Muscle layer of colon (tissue), 2 donors: ENCODE measurements around the gene NSMCE4A.
"Not testable (repeated sequence)": the region's sequence is repeated elsewhere in the genome, so short reads cannot be mapped to it uniquely, and the experiment has no call there.

ENCODE experiments used
- H3K27ac ChIP-seq: one replicate; pipeline ENCODE4 v1.7.0; 2013; ENCODE audit warnings: low read depth, mild to moderate bottlenecking, low read length, moderate library complexity
- H3K27me3 ChIP-seq, 2 donors: one replicate each; pipeline ENCODE4 v1.7.0; 2013; ENCODE audit warnings: low read length in 2 of 2, mild to moderate bottlenecking in 2 of 2; ENCODE audit not compliant: insufficient read depth in 2 of 2, control insufficient read depth in 1 of 2
- H3K36me3 ChIP-seq: one replicate; pipeline ENCODE4 v1.7.0; 2013; ENCODE audit warnings: mild to moderate bottlenecking, low read length; ENCODE audit not compliant: insufficient read depth
- H3K4me1 ChIP-seq: one replicate; pipeline ENCODE4 v1.7.0; 2013; ENCODE audit warnings: mild to moderate bottlenecking, low read length; ENCODE audit not compliant: insufficient read depth
- H3K4me3 ChIP-seq, 2 donors: one replicate each; pipeline ENCODE4 v1.7.0; 2013; ENCODE audit warnings: low read length in 2 of 2, low read depth in 1 of 2, mild to moderate bottlenecking in 1 of 2, moderate library complexity in 1 of 2
- H3K9ac ChIP-seq: one replicate; pipeline ENCODE4 v1.7.0; 2013; ENCODE audit warnings: low read length
- H3K9me3 ChIP-seq: one replicate; pipeline ENCODE4 v1.7.0; 2013; ENCODE audit warnings: mild to moderate bottlenecking, low read length
- donor health status: abdominal sarcoma.
- donor health status: Adenocarcinoma of cecum.

Gene NSMCE4A

DNA sequence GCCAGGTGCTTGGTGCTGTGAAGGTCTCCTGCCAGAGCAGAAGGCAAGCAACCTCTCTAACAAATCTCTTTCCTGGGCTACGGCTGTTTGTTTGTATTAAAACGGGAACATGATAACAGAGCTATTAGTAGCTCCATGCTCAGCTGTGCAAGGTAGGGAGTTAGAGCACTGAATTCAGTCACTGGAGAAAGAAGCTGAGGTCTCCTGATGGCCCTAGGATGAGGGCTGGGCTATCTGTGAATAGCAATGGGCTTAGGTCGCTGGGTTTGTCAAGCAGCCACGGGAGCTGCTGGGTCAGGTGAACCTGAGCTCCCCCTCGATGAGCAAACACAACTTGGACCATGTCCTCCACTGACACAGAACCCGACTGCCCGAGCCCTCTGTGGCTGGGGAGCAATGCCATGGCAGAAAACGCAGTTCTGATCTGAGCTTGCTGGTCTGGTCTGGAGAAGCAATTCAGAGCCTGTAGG lies 38.3 kb upstream of the NSMCE4A start:
- H3K4me3 ChIP-seq = no peak overlapping the region
- H3K27me3 ChIP-seq = no peaks in the 10 kb centered on the region
- H3K9me3 ChIP-seq = no peaks in the 10 kb centered on the region
- no peaks in the 10 kb centered on the region for H3K36me3 ChIP-seq
- no peak overlapping the region for H3K9ac ChIP-seq
- peaks cover 11% of the 10 kb centered on the region for H3K4me1 ChIP-seq
- H3K27ac ChIP-seq = no peak overlapping the region

DNA sequence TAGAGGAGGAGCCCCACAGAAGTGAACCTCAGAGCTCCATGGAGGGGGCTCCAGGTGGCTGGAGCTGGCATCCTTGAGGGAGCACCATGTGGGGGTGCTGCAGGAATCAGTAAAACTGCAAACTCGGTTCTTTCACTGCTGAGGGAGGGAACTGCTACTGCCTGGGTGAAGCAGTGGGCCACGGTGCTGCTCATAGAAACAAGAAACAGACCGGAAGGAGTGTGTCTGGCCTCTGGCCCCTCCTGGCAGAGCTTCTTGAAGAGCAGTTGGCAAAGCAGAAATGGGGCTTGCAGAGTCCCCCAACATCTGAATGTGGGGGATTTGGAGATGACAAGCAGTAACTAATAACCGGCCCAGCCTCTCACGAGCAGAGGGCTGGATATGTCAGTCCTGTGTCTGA lies 37.7 kb upstream of the NSMCE4A start:
- Histone ChIP-seq H3K4me3 (no peak overlapping the region), H3K9ac (no peak overlapping the region), H3K27ac (no peak overlapping the region), H3K9me3 (no peaks in the 10 kb centered on the region), H3K36me3 (no peaks in the 10 kb centered on the region), H3K4me1 (peaks cover 11% of the 10 kb centered on the region), H3K27me3 (no peaks in the 10 kb centered on the region)

DNA sequence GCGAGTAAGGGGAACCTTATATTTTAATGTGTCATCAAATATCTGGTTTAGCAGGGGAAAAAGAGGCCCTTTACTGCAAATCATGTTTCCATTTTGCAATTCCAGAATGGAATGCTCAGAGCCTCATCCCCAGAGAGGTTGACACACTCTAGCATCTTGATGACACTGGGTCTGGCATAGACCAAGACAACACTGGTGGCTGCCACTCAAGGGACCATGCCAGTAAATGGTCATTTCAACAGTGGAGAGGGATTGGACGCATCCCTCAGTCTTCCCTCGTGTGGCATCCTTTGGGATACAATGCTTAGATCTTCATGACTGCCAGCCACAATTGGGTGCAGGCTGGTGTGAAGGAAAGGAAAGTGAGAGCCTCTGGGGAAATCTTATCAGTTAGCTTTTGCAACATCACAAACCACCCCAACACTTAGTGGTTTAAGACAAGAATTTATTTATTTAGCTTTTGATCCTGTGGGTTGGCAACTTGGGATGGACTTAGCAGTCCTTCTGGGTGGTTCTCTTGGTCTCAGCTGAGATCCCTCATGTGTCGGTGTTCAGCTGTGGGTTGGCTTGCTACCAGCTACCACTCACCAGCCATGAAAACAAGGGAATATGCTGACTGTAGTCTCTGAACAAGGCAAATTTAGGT lies 35.5 kb upstream of the NSMCE4A start:
- no peaks in the 10 kb centered on the region for H3K9me3 ChIP-seq
- H3K27me3 ChIP-seq = no peaks in the 10 kb centered on the region
- H3K36me3 ChIP-seq = no peaks in the 10 kb centered on the region
- H3K4me1 ChIP-seq = peaks cover 11% of the 10 kb centered on the region
- no peak overlapping the region for H3K27ac ChIP-seq
- no peak overlapping the region for H3K9ac ChIP-seq
- H3K4me3 ChIP-seq = no peak overlapping the region

DNA sequence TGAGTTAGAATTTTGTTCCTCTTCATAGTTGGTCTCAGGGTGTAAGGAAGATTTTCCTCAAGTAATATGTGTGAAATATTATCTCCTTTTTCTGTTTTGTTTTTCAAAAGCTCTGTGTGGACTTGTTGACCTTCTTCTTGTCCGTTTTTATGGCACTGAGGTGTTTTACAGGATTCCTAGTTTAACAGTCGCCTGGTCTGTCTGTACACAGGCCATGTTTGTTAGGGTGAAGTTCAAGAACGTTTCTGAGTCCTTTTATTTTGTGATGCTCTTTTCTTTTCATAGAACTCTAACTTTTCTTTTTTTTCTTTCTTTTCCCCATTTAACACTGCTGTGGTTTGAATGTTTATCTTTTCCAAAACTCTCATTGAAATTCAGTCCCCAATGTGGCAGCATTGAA lies 32.4 kb upstream of the NSMCE4A start:
- Histone ChIP-seq H3K9ac (no peak overlapping the region), H3K4me3 (no peak overlapping the region), H3K27me3 (no peaks in the 10 kb centered on the region), H3K4me1 (no peaks in the 10 kb centered on the region), H3K36me3 (no peaks in the 10 kb centered on the region), H3K9me3 (no peaks in the 10 kb centered on the region), H3K27ac (no peak overlapping the region)

DNA sequence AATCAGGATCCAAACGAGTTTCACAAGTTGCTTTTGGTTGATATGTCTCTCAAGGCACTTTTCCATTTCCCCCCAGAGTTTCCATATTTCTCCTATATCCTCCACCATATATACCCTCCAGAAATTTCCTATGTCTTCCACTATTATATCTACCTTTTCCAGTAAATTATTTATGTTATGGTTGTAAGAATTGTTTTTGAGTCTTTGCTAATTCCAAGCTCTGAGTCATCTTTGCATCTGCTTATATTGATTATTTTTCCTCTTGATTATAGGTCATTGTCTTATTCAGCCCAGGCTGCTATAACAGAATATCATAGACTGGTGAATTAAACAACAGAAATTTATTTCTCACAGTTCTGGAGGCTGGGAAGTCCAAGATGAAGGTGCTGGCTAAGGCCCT lies 26.7 kb upstream of the NSMCE4A start:
- peaks cover 4% of the 10 kb centered on the region for H3K9me3 ChIP-seq
- H3K9ac ChIP-seq = no peak overlapping the region
- H3K36me3 ChIP-seq = no peaks in the 10 kb centered on the region
- H3K27ac ChIP-seq = no peak overlapping the region
- peaks cover 20% of the 10 kb centered on the region for H3K4me1 ChIP-seq
- H3K4me3 ChIP-seq = no peak overlapping the region
- no peaks in the 10 kb centered on the region for H3K27me3 ChIP-seq

DNA sequence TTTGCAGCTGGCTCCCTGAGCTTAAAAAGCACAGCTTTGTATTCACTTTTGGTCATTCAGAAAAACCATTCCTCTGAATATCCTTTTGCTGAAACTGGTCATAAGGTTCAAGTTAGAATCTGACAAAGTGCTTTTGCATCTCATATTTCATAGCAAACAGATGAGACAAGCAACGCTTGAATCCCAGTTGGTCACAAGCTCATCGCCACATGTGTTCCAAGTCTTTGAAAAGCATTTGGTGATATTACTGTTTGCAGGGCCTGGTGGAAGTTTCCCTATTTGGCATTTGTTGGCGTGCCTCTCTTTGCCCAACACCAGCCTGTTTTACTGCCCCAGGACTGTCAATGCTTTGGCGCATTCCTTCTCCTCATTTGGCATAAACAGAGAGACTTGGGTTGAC lies 24.3 kb upstream of the NSMCE4A start:
- H3K27me3 ChIP-seq = no peaks in the 10 kb centered on the region
- H3K4me3 ChIP-seq = no peak overlapping the region
- H3K9ac ChIP-seq = no peak overlapping the region
- H3K4me1 ChIP-seq = peaks cover 41% of the 10 kb centered on the region
- no peak overlapping the region for H3K27ac ChIP-seq
- H3K36me3 ChIP-seq = no peaks in the 10 kb centered on the region
- H3K9me3 ChIP-seq = peaks cover 4% of the 10 kb centered on the region

DNA sequence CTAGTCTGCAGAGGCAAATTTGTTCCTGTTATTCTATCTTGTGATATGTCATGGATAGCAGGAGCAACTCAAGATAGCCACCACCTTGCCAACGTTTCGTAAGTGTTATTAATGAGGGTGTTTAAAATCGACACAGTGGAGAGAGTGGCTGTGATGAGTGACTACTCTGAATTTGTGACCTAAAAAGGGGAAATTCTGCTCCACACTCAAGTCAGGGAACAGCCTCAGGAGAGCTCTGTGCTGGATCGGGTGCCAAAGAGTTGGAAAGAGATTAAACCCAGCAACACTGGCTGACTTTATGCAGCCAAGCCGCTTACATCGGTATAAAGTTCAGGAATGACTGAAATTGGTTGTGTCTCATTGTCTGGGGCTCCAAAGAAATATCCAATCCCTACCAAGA lies 23.4 kb upstream of the NSMCE4A start:
- peaks cover 49% of the 10 kb centered on the region for H3K4me1 ChIP-seq
- H3K27me3 ChIP-seq = no peaks in the 10 kb centered on the region
- H3K36me3 ChIP-seq = no peaks in the 10 kb centered on the region
- H3K9me3 ChIP-seq = peaks cover 4% of the 10 kb centered on the region
- no peak overlapping the region for H3K4me3 ChIP-seq
- H3K27ac ChIP-seq = no peak overlapping the region
- no peak overlapping the region for H3K9ac ChIP-seq

DNA sequence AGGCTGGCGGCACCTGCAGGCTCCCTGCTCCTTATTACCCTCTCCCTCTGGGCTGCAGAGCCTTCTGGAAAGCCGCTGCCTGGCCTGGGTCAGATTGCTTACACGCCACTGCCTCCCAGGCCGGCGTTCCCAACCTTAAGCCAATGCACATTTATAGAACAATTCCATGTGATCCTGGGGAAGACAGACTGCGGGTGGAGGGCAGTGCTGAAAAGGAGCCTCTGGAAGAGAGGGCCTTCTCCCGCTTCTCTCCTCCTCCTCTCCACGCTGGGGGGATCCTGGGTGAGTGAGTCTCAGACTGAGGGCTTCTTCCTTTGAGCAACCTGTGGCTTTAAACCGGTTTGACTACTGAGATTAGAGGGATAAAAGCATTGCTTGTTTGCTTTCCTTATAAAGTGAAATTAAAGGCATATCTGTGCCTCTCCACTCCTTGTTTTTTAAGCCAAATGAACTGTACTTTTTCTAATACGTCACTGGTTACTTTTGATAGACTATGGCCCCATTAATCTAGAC lies 19.5 kb upstream of the NSMCE4A start:
- H3K27ac ChIP-seq = peak overlapping the region; percentile 96
- H3K9ac ChIP-seq = peak overlapping the region; percentile 47
- H3K4me3 ChIP-seq = peak overlapping the region in 1 of 2 donors; percentile 21

DNA sequence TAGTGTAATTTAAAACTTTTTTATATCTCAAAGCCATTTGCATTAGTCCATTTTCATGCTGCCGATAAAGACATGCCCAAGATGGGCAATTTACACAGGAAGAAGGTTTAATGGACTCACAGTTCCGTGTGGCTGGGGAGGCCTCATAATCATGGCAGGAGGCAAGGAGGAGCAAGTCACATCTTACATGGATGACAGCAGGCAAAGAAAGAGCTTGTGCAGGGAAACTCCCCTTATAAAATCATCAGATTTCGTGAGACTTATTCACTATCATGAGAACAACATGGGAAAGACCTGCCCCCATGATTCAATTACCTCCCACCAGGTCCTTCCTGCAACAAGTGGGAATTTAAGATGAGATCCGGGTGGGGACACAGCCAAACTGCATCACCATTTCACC lies 16.7 kb upstream of the NSMCE4A start:
- H3K27me3 ChIP-seq, H3K9me3 ChIP-seq, H3K36me3 ChIP-seq, H3K9ac ChIP-seq, H3K4me3 ChIP-seq, H3K27ac ChIP-seq: not testable (repeated sequence)
- H3K4me1 ChIP-seq = peaks cover 31% of the 10 kb centered on the region

More for the DNA sequence above, 19.5 kb upstream of the NSMCE4A start:
- no peaks in the 10 kb centered on the region for H3K9me3 ChIP-seq
- no peaks in the 10 kb centered on the region for H3K36me3 ChIP-seq
- H3K4me1 ChIP-seq = peaks cover 51% of the 10 kb centered on the region
- no peaks in the 10 kb centered on the region for H3K27me3 ChIP-seq

DNA sequence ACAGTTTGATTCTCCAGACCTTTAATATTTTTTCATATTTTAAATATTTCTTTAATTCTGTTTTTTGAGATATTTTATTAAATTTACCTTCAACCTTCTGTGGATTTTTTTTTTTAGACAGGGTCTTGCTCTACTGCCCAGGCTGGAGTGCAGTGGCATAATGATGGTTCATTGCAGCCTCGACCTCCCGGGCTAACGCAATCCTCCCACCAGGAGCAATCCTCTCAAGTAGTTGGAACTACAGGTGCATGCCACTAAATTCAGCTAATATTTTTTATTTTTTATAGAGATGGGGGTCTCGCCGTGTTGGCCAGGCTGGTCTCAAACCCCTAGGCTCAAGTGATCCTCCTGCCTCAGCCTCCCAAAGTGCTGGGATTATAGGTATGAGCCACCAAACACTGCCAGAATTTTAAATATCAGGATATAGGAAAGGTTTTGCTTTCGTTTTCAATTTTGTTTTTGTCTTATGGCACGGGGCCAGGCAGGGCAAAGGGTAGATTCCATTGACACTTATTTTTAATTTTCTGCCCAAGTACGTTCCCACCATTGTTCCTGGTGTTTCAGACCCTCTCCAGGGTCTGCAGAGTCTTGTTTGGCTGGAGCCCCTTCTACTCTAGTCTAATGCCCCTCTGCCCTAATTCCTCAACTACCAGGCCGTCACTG lies 15.1 kb upstream of the NSMCE4A start:
- no peak overlapping the region for H3K9ac ChIP-seq
- H3K27me3 ChIP-seq = no peaks in the 10 kb centered on the region
- no peaks in the 10 kb centered on the region for H3K36me3 ChIP-seq
- H3K9me3 ChIP-seq = no peaks in the 10 kb centered on the region
- no peak overlapping the region for H3K4me3 ChIP-seq
- peak overlapping the region; percentile 49 for H3K27ac ChIP-seq
- H3K4me1 ChIP-seq = peaks cover 19% of the 10 kb centered on the region

DNA sequence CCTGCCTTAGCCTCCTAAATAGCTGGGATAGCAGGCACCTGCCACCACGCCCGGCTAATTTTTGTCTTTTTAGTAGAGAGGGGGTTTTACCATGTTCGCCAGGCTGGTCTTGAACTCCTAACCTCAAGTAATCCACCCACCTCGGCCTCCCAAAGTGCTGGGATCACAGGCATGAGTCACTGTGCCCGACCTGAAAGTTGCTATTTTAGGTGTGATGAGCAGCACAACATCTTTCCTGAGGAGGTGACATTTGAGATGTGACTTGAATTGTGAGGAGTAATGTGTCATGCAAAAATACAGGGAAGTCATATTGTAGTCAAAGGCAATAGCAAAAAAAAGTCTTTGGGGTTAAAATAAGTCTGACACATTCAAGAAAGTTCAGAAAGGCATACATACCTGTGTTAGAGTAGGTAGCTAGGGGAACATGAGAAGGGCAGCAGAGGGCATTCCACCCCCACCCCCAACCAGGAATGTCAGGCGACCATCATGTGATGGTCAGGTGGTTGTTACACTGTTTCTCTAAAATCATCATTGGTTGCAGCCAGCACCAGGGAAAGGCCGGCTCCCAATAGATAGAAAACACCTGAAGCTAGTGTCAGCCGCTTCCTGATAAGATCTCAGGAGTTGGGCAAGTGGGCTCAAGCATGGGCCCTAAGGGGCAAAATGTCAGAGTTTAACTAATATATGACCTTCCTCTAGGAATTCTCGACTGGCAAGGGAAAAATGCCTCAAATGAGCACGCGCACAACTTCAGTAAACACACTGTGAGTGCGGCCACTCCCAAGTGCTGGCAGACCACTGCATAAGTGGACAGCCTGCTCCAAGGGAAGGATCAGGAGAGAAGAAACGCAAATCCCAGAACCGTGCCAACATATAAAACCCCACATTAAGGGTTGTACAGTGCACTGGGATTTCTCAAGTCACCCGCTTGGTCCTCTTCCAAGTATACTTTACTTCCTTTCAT lies 13.6 kb upstream of the NSMCE4A start, which contains the start of gene TACC2:
TSS of gene TACC2 (plus strand) at position 803 of the 964 bp plus-strand sequence. CDS start 32,819 bp downstream, outside the sequence.
- Histone ChIP-seq H3K9ac (no peak within 1 kb of the TSS), H3K27ac (peak within 1 kb of the TSS; percentile 75)

More for the DNA sequence above, 13.6 kb upstream of the NSMCE4A start, which contains the start of gene TACC2:
- Histone ChIP-seq H3K4me3 (no peak within 1 kb of the TSS), H3K9me3 (peaks cover 3% of the 10 kb centered on the region), H3K27me3 (no peaks in the 10 kb centered on the region), H3K36me3 (no peaks in the 10 kb centered on the region), H3K4me1 (peaks cover 4% of the 10 kb centered on the region)
